ENCODE data around the gene PRR18. TPM values are rescaled to one million over a fixed set of nuclear protein-coding genes. Genes with fewer than 3 reads are reported as not detected.

Gene PRR18
- total RNA-seq, 1 experiment from 2014 or later = not detected

GRCh38 chr6:166259296-166259977 lies 48.8 kb downstream of the PRR18 start:
- RAD21 ChIA-PET (ENCODE audit: low non-redundant PET in 1 of 2, low total read pairs in 2 of 2, uncharacterized antibody in 2 of 2, unreplicated experiment in 2 of 2) = interaction anchor here in 1 of 2 experiments (0.6 kb wide), 1 partner anchor 217 kb away, joined by 3 read pairs; no protein-coding TSS in a partner anchor
- no peaks in the 10 kb centered on the region for H4K20me1 ChIP-seq (ENCODE audit: insufficient read depth)
- peaks cover 0 to 19% of the 10 kb centered on the region in 2 experiments; a peak in 2 of 4 replicates for H3K4me1 ChIP-seq (ENCODE audit: control insufficient read depth in 1 of 2, insufficient read depth in 2 of 2, low read length in 2 of 2)
- H3K4me3 ChIP-seq (replicated peaks in 1 of 2; ENCODE audit: low read depth in 1 of 2, low read length in 2 of 2) = no peak overlapping the region
- no peaks in the 10 kb centered on the region for H3K79me2 ChIP-seq (ENCODE audit: insufficient read depth, low read length)
- no peaks in the 10 kb centered on the region for H3K9me2 ChIP-seq (ENCODE audit: insufficient read depth)
- TF ChIP-seq POLR2A (IDR thresholded peaks at IDR 0.05; ENCODE audit: borderline replicate concordance, extremely low read depth, insufficient read depth, insufficient read length) = no peak
- no peak for TF ChIP-seq SRF (IDR thresholded peaks at IDR 0.05; ENCODE audit: low read depth)
- TF ChIP-seq TCF7L2 (IDR thresholded peaks at IDR 0.05; ENCODE audit: borderline replicate concordance, extremely low read depth, insufficient read depth, insufficient read length) = no peak
- TF ChIP-seq CBX3 (IDR thresholded peaks at IDR 0.05; ENCODE audit: low read depth) = no peak
- TF ChIP-seq REST (IDR thresholded peaks at IDR 0.05; ENCODE audit: low read depth) = no peak
- no peak for TF ChIP-seq EZH2phosphoT487 (IDR thresholded peaks at IDR 0.05; ENCODE audit: borderline replicate concordance)
- TF ChIP-seq EZH2 (IDR thresholded peaks at IDR 0.05) = no peak
- no peak for TF ChIP-seq SIN3A (IDR thresholded peaks at IDR 0.05; ENCODE audit: low read depth)
- TF ChIP-seq SP1 (IDR thresholded peaks at IDR 0.05; ENCODE audit: low read depth) = no peak
- TF ChIP-seq CEBPB (IDR thresholded peaks at IDR 0.05; ENCODE audit: low read depth) = no peak
- no peak for TF ChIP-seq CTCF (IDR thresholded peaks at IDR 0.05 in 2 of 3, conservative IDR thresholded peaks at IDR 0.05 in 1 of 3; ENCODE audit: borderline replicate concordance in 1 of 3, insufficient read depth in 1 of 3, low read depth in 2 of 3, low read length in 2 of 3)
- no peak for TF ChIP-seq JUND (IDR thresholded peaks at IDR 0.05)
- no peak for TF ChIP-seq ZFX (IDR thresholded peaks at IDR 0.05)
- H3K4me2 ChIP-seq (ENCODE audit: low read length) = peak overlapping the region; percentile 30
- H3K9ac ChIP-seq (ENCODE audit: low read length) = no peak overlapping the region
- H3K9me3 ChIP-seq (ENCODE audit: control insufficient read depth in 1 of 2, insufficient read depth in 1 of 2, low read depth in 1 of 2, low read length in 2 of 2) = no peaks in the 10 kb centered on the region
- no TSS peak for BruUV-seq (replicated peaks)
- H3K36me3 ChIP-seq (ENCODE audit: control insufficient read depth in 1 of 2, insufficient read depth in 2 of 2, low read length in 2 of 2) = no peaks in the 10 kb centered on the region
- CTCF ChIA-PET = no interaction called here
- POLR2A ChIA-PET = no interaction called here
- intact Hi-C loops (cut with micrococcal nuclease) = no loop called here
- H3K27me3 ChIP-seq (ENCODE audit: insufficient read depth, low read length) = no peaks in the 10 kb centered on the region
- no peak overlapping the region for H3K27ac ChIP-seq (ENCODE audit: low read depth, low read length)
- DNase-seq (ENCODE audit: low read depth, low spot score) (no peak), ATAC-seq (no peak; the same call in 1 of the 2 replicates)
- no peak overlapping the region for H2AFZ ChIP-seq (ENCODE audit: low read depth, low read length, poor library complexity, severe bottlenecking)
